BJ (cell line): ENCODE data around the gene GPR42. TPM values are rescaled to one million over a fixed set of nuclear protein-coding genes. Genes with fewer than 3 reads are reported as not detected.
"Not testable (repeated sequence)": the region's sequence is repeated elsewhere in the genome, so short reads cannot be mapped to it uniquely, and the experiment has no call there.

Experiments used
- CTCF ChIA-PET: fragments of 350-600 bp; formaldehyde crosslinking; extraction: SDS; loops from one replicate; lab custom pipeline; 2021; ENCODE audit warnings: antibody characterized with exemption, inconsistent platforms; lab: Yijun Ruan, JAX
- POLR2A ChIA-PET: fragments of 300-600 bp; sonication (Branson Sonifier 250); formaldehyde crosslinking; extraction: SDS; loops from one replicate; lab custom pipeline; 2021; ENCODE audit warnings: antibody characterized with exemption; lab: Charles Lee
- DNase-seq: peaks from one replicate; pipeline ENCODE4 v3.0.0-alpha.2; 2011; ENCODE audit warnings: low read depth
- H3K27me3 ChIP-seq: 2 replicates; pipeline ENCODE4 v1.6.0; 2011; ENCODE audit warnings: low read length; ENCODE audit not compliant: control insufficient read depth, insufficient read depth
- H3K36me3 ChIP-seq: 2 replicates; pipeline ENCODE4 v1.5.1; 2011; ENCODE audit warnings: low read length; ENCODE audit not compliant: control insufficient read depth, insufficient read depth
- H3K4me3 ChIP-seq: 2 replicates; pipeline ENCODE4 v1.5.1; 2011; ENCODE audit warnings: low read depth, mild to moderate bottlenecking, control low read depth, low read length
- polyA plus RNA-seq: library from polyadenylated mRNA; depleted of rRNA; stranded (reverse); fragments of >200 nt; gene quantifications from 2 replicates; pipeline ENCODE4 v1.2.3, GENCODE V29; 2011
- TF ChIP-seq, protein P1 (sequence below): IDR thresholded peaks from 2 replicates; pipeline ENCODE4 v1.5.1; 2011; ENCODE audit warnings: low read depth, mild to moderate bottlenecking, control low read depth, inconsistent platforms, low read length, moderate library complexity; ENCODE audit not compliant: insufficient read depth

The GPR42 gene
- polyA plus RNA-seq, 1 experiment, result not detected

DNA sequence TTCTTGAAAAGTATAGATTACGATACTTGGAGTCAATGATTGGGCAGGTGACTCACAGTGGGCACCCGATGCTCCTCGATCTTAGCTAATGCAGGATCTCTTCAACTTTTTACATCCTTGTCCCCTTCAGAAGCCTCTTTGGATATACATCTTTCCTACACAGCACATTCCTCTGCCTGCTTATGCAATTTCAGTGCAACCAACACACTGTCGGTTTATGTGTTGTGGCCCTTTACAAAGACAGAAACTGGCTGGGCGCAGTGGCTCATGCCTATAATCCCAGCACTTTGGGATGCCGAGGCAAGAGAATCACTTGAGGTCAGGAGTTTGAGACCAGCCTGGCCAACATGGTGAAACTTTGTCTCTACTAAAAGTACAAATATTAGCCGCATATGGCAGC lies 2.6 kb downstream of the GPR42 start:
- no peaks in the 10 kb centered on the region for H3K36me3 ChIP-seq
- H3K4me3 ChIP-seq, result no peak overlapping the region
- no peaks in the 10 kb centered on the region for H3K27me3 ChIP-seq
- TF ChIP-seq, protein P1, sequence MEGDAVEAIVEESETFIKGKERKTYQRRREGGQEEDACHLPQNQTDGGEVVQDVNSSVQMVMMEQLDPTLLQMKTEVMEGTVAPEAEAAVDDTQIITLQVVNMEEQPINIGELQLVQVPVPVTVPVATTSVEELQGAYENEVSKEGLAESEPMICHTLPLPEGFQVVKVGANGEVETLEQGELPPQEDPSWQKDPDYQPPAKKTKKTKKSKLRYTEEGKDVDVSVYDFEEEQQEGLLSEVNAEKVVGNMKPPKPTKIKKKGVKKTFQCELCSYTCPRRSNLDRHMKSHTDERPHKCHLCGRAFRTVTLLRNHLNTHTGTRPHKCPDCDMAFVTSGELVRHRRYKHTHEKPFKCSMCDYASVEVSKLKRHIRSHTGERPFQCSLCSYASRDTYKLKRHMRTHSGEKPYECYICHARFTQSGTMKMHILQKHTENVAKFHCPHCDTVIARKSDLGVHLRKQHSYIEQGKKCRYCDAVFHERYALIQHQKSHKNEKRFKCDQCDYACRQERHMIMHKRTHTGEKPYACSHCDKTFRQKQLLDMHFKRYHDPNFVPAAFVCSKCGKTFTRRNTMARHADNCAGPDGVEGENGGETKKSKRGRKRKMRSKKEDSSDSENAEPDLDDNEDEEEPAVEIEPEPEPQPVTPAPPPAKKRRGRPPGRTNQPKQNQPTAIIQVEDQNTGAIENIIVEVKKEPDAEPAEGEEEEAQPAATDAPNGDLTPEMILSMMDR, result no peak
- POLR2A ChIA-PET, result no interaction called here
- DNase-seq, result no peak
- CTCF ChIA-PET, result no interaction called here

DNA sequence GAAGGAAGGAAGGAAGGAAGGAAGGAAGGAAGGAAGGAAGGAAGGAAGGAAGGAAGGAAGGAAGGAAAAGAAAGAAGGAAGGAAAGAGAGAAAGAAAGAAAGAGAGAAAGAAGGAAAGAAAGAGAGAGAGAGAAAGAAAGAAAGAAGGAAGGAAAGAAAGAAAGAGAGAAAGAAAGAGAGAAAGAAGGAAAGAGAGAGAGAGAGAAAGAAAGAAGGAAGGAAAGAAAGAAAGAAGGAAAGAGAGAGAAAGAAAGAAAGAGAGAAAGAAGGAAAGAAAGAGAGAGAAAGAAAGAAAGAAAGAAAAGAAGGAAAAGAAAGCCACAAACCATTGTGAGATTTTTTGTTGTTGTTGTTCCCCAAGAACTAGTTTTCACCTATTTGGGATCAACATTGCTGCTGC lies 3.2 kb downstream of the GPR42 start:
- H3K27me3 ChIP-seq, H3K4me3 ChIP-seq, DNase-seq, H3K36me3 ChIP-seq, POLR2A ChIA-PET: not testable (repeated sequence)
- CTCF ChIA-PET, result interaction anchor here (1.1 kb wide), 1 partner anchor 9 kb away, joined by 4 read pairs; no protein-coding TSS in a partner anchor

DNA sequence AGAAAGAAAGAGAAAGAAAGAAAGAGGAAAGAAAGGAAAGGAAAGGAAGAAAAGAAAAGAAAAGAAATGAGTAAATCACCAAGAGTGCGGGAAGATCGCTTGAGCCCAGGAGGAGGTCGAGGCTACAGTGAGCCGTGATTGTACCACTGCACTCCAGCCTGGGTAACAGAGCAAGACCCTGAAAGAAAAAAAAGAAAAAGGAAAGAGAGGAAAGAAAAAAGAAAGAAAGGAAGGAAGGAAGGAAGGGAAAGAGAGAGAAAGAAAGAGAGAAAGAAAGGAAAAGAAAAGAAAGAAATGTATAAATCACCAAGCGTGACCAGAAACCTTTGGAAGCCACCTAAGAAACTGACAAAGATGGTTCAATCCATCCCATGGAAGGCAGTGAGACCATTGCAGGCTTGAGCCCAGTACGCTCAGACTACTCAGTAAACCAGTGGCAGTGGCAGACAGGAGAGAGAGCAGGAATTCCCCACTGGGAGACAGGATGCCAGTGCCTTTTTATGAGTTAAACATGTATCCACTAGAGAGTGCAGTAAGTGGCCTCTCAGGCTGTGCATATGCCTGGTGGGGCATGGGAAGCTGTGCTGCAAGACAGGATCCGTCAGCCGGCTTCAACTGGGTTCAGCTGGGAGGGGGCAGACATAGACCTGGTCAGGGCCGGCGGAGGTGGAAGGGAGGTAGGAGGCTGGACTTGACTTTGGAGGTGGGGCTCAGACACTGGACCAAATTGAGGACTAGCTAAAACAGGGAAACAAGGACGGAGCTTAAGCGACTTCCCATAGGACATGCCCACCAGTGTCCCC lies 4.8 kb downstream of the GPR42 start:
- Histone ChIP-seq H3K36me3 (no peaks in the 10 kb centered on the region), H3K27me3 (no peaks in the 10 kb centered on the region), H3K4me3 (no peak overlapping the region)
- ChIA-PET CTCF (interaction anchor here (1.2 kb wide), 1 partner anchor 120 kb away, joined by 3 read pairs; no protein-coding TSS in a partner anchor), POLR2A (no interaction called here)
- DNase-seq, result no peak
- TF ChIP-seq, protein P1, result no peak

DNA sequence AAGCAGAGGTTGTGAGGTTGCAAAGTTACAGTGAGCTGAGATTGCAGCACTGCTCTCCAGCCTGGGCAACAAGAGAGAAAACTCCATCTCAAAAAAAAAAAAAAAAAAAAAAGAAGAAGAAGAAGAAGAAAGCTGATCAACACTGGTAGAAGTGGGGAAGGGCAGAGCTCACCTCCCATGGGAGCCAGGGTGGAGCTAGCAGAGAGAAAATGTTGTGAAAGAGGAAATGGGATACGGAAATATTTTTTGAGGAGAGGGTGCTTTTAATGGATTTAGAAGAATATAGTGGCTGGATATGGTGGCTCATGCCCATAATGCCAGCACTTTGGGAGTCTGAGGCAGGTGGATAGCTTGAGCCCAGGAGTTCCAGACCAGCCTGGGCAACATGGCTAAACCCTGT lies 6.8 kb downstream of the GPR42 start:
- DNase-seq, result no peak
- Histone ChIP-seq H3K36me3 (no peaks in the 10 kb centered on the region), H3K4me3 (no peak overlapping the region), H3K27me3 (no peaks in the 10 kb centered on the region)
- ChIA-PET CTCF (interaction anchor here (1.7 kb wide), 1 partner anchor 25 kb away, joined by 6 read pairs; no protein-coding TSS in a partner anchor), POLR2A (no interaction called here)
- TF ChIP-seq, protein P1, result no peak

DNA sequence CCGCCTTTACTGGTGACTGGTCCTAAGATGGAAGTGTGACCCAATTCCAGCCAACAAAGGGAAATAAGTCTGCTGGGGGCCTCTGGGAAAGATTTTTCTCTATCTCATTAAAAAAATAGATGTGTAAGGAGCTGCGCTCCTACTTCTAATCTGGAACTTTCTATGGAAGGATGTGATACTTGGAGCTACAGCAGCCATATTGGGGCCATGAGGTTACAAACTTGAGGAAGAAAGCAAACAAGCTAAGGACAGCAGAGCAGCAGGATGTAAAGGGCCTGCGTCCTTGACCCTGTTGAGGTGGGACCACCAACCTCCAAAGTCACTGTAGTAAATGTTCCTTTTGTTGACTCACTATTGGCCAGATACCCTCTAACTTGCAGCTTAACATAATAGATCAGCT lies 7.5 kb downstream of the GPR42 start:
- H3K27me3 ChIP-seq, result no peaks in the 10 kb centered on the region
- H3K4me3 ChIP-seq, result no peak overlapping the region
- ChIA-PET POLR2A (no interaction called here), CTCF (interaction anchor here (0.5 kb wide), 1 partner anchor 29 kb away, joined by 3 read pairs; no protein-coding TSS in a partner anchor)
- no peaks in the 10 kb centered on the region for H3K36me3 ChIP-seq
- TF ChIP-seq, protein P1, result no peak
- no peak for DNase-seq

DNA sequence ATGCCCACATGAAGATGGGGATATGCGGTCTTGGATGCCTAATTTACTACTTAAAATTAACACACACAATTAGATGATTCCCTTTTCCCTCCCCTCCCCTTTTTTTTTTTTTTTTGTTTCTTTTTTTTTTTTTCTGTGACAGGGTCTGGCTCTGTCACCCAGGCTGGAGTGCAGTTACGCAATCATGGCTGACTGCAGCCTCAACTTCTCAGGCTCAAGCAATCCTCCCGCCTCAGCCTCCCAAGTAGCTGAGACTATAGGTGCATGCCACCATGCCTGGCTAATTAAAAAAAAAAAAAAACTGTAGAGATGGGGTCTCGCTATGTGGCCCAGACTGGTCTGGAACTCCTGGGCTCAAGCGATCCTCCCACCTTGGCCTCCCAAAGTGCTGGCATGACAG lies 8.7 kb downstream of the GPR42 start:
- DNase-seq, H3K27me3 ChIP-seq, H3K4me3 ChIP-seq, H3K36me3 ChIP-seq, CTCF ChIA-PET, POLR2A ChIA-PET: not testable (repeated sequence)
